ENCODE results near the gene DGKQ. TPM values are rescaled to one million over a fixed set of nuclear protein-coding genes. Genes with fewer than 3 reads are reported as not detected.

Gene DGKQ
- total and polyA plus RNA-seq, 2 of the 8 experiments (the other 6 are each of a cell fraction or from before 2014, with no cell fraction given) = 7.3 to 9.7 TPM

GRCh38 chr4:965766-966134, 7.6 kb downstream of the DGKQ start:
- H3K27ac ChIP-seq (ENCODE audit: low read depth, low read length) = no peak overlapping the region
- H2BK15ac ChIP-seq (ENCODE audit: low read length) = no peak overlapping the region
- no peak overlapping the region for H2BK12ac ChIP-seq (ENCODE audit: low read depth, low read length)
- H2AK5ac ChIP-seq (ENCODE audit: low read depth, low read length) = no peak overlapping the region
- H3K14ac ChIP-seq (ENCODE audit: insufficient read length) = no peak overlapping the region
- FAIRE-seq (no peak), DNase-seq (ENCODE audit: low read depth in 1 of 2, low spot score in 2 of 2) (no peak)
- H2AFZ ChIP-seq (ENCODE audit: low read length) = no peak overlapping the region
- H3K4me3 ChIP-seq (ENCODE audit: extremely low read depth in 1 of 4, insufficient read depth in 2 of 4, low read depth in 3 of 4, low read length in 4 of 4) = no peak overlapping the region
- H4K8ac ChIP-seq (ENCODE audit: extremely low read depth, insufficient read depth, low read length) = no peak overlapping the region; the same call in 1 of the 2 replicates
- H3K79me2 ChIP-seq (ENCODE audit: control insufficient read depth in 1 of 2, insufficient read depth in 2 of 2, low read length in 2 of 2) = no peaks in the 10 kb centered on the region
- H3K4me2 ChIP-seq (ENCODE audit: insufficient read depth in 1 of 2, low read depth in 2 of 2, low read length in 2 of 2) = no peak overlapping the region
- H3K79me1 ChIP-seq (ENCODE audit: low read depth, low read length) = no peaks in the 10 kb centered on the region
- H2BK5ac ChIP-seq (ENCODE audit: low read depth, low read length) = no peak overlapping the region
- no peaks in the 10 kb centered on the region for H3K36me3 ChIP-seq (ENCODE audit: control insufficient read depth in 2 of 4, insufficient read depth in 4 of 4, low read length in 3 of 4)
- peaks cover 0 to 7% (median 3%) of the 10 kb centered on the region in 4 experiments; a peak in 3 of 7 replicates for H3K4me1 ChIP-seq (replicated peaks in 1 of 4; ENCODE audit: control insufficient read depth in 3 of 4, insufficient read depth in 4 of 4, low read length in 3 of 4)
- H3K27me3 ChIP-seq (replicated peaks in 1 of 4; ENCODE audit: control insufficient read depth in 3 of 4, extremely low read depth in 1 of 4, insufficient read depth in 3 of 4, low read length in 3 of 4) = peaks cover 9 to 19% (median 12%) of the 10 kb centered on the region in 4 experiments; a peak in 6 of 7 replicates
- H3K9me3 ChIP-seq (ENCODE audit: insufficient read depth in 2 of 2, low read depth in 1 of 2, low read length in 1 of 2) = no peaks in the 10 kb centered on the region
- no peak overlapping the region for H3K4ac ChIP-seq (replicated peaks; ENCODE audit: insufficient read length, low read depth, low read length)
- no peak overlapping the region for H2BK20ac ChIP-seq (ENCODE audit: low read length)
- no peak overlapping the region for H4K91ac ChIP-seq (replicated peaks; ENCODE audit: insufficient read length, low read length)
- H3K9ac ChIP-seq (replicated peaks in 1 of 4; ENCODE audit: extremely low read depth in 1 of 4, low read depth in 3 of 4, low read length in 3 of 4) = no peak overlapping the region
- ChIA-PET POLR2A (ENCODE audit: partially characterized antibody) (no interaction called here), CTCF (ENCODE audit: partially characterized antibody) (interaction anchor here (0.6 to 2.0 kb wide), 6 partner anchors 12 to 806 kb away, joined by 3 to 6 read pairs (median 3); no protein-coding TSS in a partner anchor)
- H3K23me2 ChIP-seq (ENCODE audit: low read depth, low read length) = peaks cover 6% of the 10 kb centered on the region; the same call in 1 of the 2 replicates
- H3K23ac ChIP-seq (ENCODE audit: insufficient read length) = no peak overlapping the region
- WGBS, 2 experiments (ENCODE audit: extremely low coverage in 1 of 2, insufficient coverage in 1 of 2, insufficient read length in 1 of 2, insufficient replicate concordance in 2 of 2, low coverage in 1 of 2, low lambda C conversion rate in 2 of 2, missing lambda C conversion rate in 1 of 2) = 89% methylated on average over 10 of the region's 21 CpGs; no CpG with 5 or more reads in 1 of the 2 experiments
- TF ChIP-seq TCF12 (IDR thresholded peaks at IDR 0.05; ENCODE audit: low read depth, low read length) = no peak
- no peak for TF ChIP-seq RXRA (IDR thresholded peaks at IDR 0.05; ENCODE audit: insufficient read depth, low read depth, low read length)
- TF ChIP-seq GTF2F1 (IDR thresholded peaks at IDR 0.05; ENCODE audit: borderline replicate concordance, low read depth, low read length) = no peak
- peaks cover 2 to 13% of the 10 kb centered on the region in 2 experiments for H4K20me1 ChIP-seq (replicated peaks in 1 of 2; ENCODE audit: control insufficient read depth in 1 of 2, insufficient read depth in 2 of 2, low read length in 2 of 2)
- H2BK120ac ChIP-seq (replicated peaks; ENCODE audit: low read depth, low read length) = no peak overlapping the region
- H3K56ac ChIP-seq (replicated peaks; ENCODE audit: insufficient read length, low read depth, low read length) = no peak overlapping the region
- H4K5ac ChIP-seq (ENCODE audit: insufficient read length, low read depth, low read length) = no peak overlapping the region
- H3K18ac ChIP-seq (ENCODE audit: extremely low read depth, low read length) = no peak overlapping the region

Data from H1 (cell line).